ENCODE results near the gene ZNF135.
A peak's percentile ranks its signal among the peaks of the same experiment; 100 is the strongest.

Gene ZNF135

DNA sequence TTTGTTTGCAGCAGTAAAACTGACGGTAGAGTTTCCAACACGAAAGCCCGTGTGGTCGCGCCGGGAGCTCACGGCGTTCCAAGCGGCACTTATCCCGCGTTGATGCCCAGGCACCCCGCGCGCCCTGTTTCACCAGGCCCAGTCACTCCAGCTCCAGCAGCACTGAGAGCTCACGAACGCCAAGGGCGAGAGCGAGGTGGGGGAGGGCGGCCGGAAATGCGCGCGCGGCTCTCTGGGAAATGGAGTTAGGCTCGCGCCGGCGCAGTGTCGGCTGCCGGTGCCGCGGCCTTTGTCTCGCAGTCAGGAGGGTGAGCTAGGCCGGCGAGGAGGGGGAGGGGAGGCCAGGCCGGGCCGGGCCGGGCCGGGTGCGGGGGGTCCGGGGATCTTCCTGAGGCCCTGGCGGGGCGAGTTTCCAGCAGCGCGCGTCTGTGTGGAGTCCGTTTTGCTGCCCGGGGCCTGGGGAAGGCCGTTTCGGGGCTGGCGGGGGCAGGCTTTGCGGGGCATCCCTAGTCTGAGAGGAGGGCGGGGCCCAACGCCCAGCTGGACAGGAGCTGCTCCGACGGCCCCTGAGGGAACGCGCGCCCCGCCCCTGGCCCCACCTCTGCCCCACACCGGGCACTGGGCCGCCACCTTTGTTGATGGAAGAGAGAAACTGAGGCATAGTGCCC, at the start of gene ZNF135:
Gene ZNF135 (plus strand): TSS at position 280 of the 668 bp plus-strand sequence. CDS start 721 bp downstream, outside the sequence.
- H3K27ac ChIP-seq = no peak within 1 kb of the TSS

DNA sequence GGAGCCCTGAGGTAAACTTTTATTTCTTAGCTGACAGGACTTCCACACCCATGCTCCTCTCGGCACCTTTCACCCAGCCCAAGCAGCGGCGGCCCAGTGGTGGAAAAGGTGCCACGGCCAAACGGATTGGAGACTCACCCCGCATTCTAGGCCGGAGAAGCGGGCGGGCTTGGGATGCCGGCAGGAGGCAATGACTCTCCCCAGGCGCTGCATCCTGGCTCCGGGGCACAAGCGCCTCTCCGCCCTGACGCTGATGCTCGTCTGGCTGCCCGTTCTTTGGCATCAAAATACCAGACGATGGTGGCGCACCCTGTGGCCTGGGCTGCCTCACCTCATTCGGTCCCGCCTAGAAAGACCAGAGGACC, 49.8 kb upstream of the ZNF135 start:
- TF ChIP-seq ZFX (IDR thresholded peaks at IDR 0.05) = no peak
- TF ChIP-seq, protein P1, sequence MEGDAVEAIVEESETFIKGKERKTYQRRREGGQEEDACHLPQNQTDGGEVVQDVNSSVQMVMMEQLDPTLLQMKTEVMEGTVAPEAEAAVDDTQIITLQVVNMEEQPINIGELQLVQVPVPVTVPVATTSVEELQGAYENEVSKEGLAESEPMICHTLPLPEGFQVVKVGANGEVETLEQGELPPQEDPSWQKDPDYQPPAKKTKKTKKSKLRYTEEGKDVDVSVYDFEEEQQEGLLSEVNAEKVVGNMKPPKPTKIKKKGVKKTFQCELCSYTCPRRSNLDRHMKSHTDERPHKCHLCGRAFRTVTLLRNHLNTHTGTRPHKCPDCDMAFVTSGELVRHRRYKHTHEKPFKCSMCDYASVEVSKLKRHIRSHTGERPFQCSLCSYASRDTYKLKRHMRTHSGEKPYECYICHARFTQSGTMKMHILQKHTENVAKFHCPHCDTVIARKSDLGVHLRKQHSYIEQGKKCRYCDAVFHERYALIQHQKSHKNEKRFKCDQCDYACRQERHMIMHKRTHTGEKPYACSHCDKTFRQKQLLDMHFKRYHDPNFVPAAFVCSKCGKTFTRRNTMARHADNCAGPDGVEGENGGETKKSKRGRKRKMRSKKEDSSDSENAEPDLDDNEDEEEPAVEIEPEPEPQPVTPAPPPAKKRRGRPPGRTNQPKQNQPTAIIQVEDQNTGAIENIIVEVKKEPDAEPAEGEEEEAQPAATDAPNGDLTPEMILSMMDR (conservative IDR thresholded peaks at IDR 0.05) = no peak
- H3K27ac ChIP-seq = no peak overlapping the region

More for the DNA sequence above, at the start of gene ZNF135:
- no peak for TF ChIP-seq ZFX (IDR thresholded peaks at IDR 0.05)
- TF ChIP-seq, protein P1 (conservative IDR thresholded peaks at IDR 0.05) = no peak

DNA sequence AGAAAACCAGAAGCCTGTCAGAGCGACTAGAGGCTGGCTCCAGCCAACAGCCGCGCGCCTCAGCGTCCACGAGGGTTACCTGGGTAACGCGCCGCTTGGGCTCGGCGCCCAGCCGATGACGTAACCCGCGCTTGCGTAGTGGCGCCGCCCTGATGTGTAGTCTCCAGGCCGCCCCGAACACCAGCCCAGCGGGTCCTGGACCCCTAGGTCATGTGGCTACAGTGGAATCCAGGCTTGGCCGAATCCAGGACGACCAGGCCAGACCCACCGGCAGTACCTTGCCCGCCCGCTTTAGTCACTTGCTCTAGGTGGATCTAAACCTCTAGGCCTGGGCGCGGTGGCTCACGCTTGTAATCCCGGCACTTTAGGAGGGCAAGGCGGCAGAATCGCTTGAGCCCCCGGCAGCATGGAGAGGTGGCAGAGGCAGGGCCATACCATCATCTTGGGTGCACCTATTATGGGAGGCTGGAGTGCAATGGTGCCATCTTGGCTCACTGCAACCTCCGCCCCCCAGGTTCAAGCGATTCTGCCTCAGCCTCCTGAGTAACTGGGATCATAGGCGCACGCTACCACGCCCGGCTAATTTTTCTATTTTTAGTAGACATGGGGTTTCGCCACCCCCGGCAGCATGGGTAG, 49.3 kb upstream of the ZNF135 start:
- H3K27ac ChIP-seq = no peak overlapping the region
- TF ChIP-seq ZFX (IDR thresholded peaks at IDR 0.05) = no peak
- TF ChIP-seq, protein P1 (conservative IDR thresholded peaks at IDR 0.05) = no peak

DNA sequence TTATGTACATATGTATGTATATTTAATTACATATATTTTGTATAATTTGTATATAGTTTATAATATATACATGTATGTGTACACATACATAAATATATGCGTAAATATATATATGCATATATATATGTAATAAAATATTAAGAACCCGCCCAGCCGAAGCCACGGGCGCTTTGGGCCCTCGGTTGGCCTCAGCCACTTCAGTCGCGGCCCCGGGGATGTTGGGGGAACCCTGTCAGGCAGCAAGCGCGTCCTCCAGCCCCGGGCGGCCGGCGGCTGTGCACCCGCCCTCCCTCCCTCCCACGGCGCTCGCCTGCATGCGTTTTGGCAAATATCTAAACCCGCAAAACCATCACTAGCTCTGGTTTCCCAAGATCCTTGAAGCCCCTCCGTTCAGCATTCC, 48.6 kb upstream of the ZNF135 start:
- no peak for TF ChIP-seq ZFX (IDR thresholded peaks at IDR 0.05)
- TF ChIP-seq, protein P1 (conservative IDR thresholded peaks at IDR 0.05) = no peak
- H3K27ac ChIP-seq = no peak overlapping the region

DNA sequence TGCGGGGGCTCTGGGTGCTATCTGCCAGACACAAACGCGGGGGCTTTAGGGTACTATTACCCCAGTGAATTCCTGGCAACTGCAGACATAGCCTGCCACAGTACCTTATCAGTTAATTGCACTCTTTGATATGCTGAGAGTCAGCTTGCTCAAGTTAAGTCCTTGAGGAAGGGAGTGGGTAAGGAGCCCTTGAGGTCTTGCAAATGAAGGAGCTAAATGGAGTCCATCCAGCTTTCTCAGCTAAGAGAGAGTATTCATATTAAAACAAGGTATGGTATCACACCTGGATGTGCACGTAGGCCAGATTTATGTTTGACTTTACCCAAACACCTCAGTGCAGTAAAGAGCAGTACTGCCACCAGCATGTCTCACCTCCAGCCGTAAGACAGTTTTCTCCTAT, 44.9 kb upstream of the ZNF135 start:
- TF ChIP-seq, protein P1 (conservative IDR thresholded peaks at IDR 0.05) = no peak
- TF ChIP-seq ZFX (IDR thresholded peaks at IDR 0.05) = no peak
- no peak overlapping the region for H3K27ac ChIP-seq

DNA sequence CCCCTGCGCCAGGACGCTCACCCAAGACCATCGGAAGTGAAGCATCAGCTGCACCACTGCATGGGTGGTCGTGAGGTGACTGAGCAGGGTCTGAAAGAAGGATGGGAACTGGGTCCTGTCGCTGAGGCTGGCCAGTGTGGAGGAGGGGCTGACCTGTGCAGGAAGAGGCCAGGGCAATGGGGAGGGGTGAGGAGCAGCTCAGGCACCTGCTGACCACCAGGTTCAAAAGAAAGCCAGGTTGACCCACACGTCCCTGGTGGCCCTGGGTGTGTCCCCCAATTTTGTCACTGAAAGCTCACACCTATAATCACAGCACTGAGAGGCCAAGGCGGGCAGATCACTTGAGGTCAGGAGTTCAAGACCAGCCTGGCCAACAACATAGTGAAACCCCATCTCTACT, 39.0 kb upstream of the ZNF135 start:
- TF ChIP-seq, protein P1 (conservative IDR thresholded peaks at IDR 0.05) = no peak
- no peak for TF ChIP-seq ZFX (IDR thresholded peaks at IDR 0.05)
- H3K27ac ChIP-seq = no peak overlapping the region

DNA sequence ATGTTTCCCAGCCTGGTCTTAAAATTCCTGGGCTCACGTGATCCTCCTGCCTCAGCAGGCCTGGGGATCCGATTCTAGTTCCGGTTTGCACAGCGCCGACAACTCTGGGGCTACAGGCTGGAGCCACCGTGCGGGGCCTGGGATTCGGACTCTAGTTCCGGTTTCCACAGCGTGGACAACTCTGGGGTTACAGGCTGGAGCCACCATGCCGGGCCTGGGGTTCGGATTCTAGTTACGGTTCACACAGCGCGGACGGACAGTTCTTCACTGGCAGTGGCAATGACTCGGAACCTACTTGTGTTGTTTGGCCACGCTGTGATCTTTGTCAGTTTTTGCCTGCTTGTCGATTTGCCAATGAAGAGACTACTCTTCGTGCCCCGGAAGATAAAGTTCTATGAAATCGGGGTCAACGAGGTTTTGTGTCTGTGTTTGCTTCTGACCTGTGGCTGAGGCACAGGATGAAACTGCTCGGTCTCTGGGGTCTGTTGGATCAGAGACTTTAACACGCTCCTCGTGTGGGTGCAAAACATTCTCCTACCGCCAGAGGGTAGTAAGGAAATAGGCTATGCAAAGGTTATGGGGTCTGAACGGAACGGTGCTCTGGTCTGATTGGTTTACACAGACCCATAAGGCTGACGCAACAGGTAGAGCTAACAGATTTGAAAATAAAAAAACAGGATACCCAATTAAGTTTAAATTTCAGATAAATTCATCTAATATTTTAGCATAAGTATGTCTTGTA, 37.4 kb upstream of the ZNF135 start:
- TF ChIP-seq, protein P1 (conservative IDR thresholded peaks at IDR 0.05) = peak; percentile 68
- TF ChIP-seq ZFX (IDR thresholded peaks at IDR 0.05) = no peak
- no peak overlapping the region for H3K27ac ChIP-seq
